Measurements from ENCODE around the gene HSPA12A. TPM values are rescaled to one million over a fixed set of nuclear protein-coding genes. Genes with fewer than 3 reads are reported as not detected.

Gene HSPA12A
- total and polyA plus RNA-seq, 2 donors (not counting 1 experiment from before 2014, with no cell fraction given): 14.4 to 15.7 TPM

GRCh38 chr10:116721547-116722392 lies 20.6 kb downstream of the HSPA12A start:
- peak; percentile 22 to 91 for DNase-seq (ENCODE audit: low read depth in 2 of 2)
- no peaks in the 10 kb centered on the region for H3K9me3 ChIP-seq (ENCODE audit: control insufficient read depth, insufficient read depth, low read depth, low read length)
- peaks cover 1% of the 10 kb centered on the region for H3K36me3 ChIP-seq (ENCODE audit: control insufficient read depth, insufficient read depth, low read length)
- no peak for TF ChIP-seq EZH2 (IDR thresholded peaks at IDR 0.05; ENCODE audit: low read length, missing control alignments)
- no peak for TF ChIP-seq CTCF (conservative IDR thresholded peaks at IDR 0.05 in 1 of 2, IDR thresholded peaks at IDR 0.05 in 1 of 2; ENCODE audit: low read depth in 1 of 2, low read length in 2 of 2)
- no peak overlapping the region for H2AFZ ChIP-seq (ENCODE audit: low read length)
- H3K4me1 ChIP-seq (ENCODE audit: control insufficient read depth, extremely low read depth, insufficient read depth, low read length): no peaks in the 10 kb centered on the region
- no peak overlapping the region for H3K4me2 ChIP-seq (ENCODE audit: extremely low read depth, insufficient read depth, low read length)
- H3K27me3 ChIP-seq (ENCODE audit: control insufficient read depth, insufficient read depth, low read length): no peaks in the 10 kb centered on the region
- no peaks in the 10 kb centered on the region for H4K20me1 ChIP-seq (ENCODE audit: control insufficient read depth, extremely low read depth, insufficient read depth, low read length)
- peaks cover 3% of the 10 kb centered on the region for H3K79me2 ChIP-seq (ENCODE audit: control insufficient read depth, insufficient read depth, low read length)
- no peak overlapping the region for H3K27ac ChIP-seq (ENCODE audit: insufficient read depth, low read length)
- no peak overlapping the region for H3K9ac ChIP-seq (ENCODE audit: insufficient read depth, low read length)
- H3K4me3 ChIP-seq (replicated peaks in 1 of 4; ENCODE audit: control extremely low read depth in 1 of 4, insufficient read depth in 1 of 4, low read depth in 3 of 4, low read length in 4 of 4): no peak overlapping the region

- H3K4me1 ChIP-seq (ENCODE audit: control insufficient read depth, extremely low read depth, insufficient read depth, low read length): no peaks in the 10 kb centered on the region
- H2AFZ ChIP-seq (ENCODE audit: low read length): no peak overlapping the region
- TF ChIP-seq CTCF (conservative IDR thresholded peaks at IDR 0.05 in 1 of 2, IDR thresholded peaks at IDR 0.05 in 1 of 2; ENCODE audit: low read depth in 1 of 2, low read length in 2 of 2) (no peak), EZH2 (IDR thresholded peaks at IDR 0.05; ENCODE audit: low read length, missing control alignments) (no peak)
- H3K36me3 ChIP-seq (ENCODE audit: control insufficient read depth, insufficient read depth, low read length): peaks cover 1% of the 10 kb centered on the region
- no peaks in the 10 kb centered on the region for H3K27me3 ChIP-seq (ENCODE audit: control insufficient read depth, insufficient read depth, low read length)
- peaks cover 3% of the 10 kb centered on the region for H3K79me2 ChIP-seq (ENCODE audit: control insufficient read depth, insufficient read depth, low read length)
- H3K9me3 ChIP-seq (ENCODE audit: control insufficient read depth, insufficient read depth, low read depth, low read length): no peaks in the 10 kb centered on the region
- H3K4me3 ChIP-seq (replicated peaks in 1 of 4; ENCODE audit: control extremely low read depth in 1 of 4, insufficient read depth in 1 of 4, low read depth in 3 of 4, low read length in 4 of 4): no peak overlapping the region
- no peak for DNase-seq (ENCODE audit: low read depth in 2 of 2)
- H3K4me2 ChIP-seq (ENCODE audit: extremely low read depth, insufficient read depth, low read length): no peak overlapping the region
- no peak overlapping the region for H3K9ac ChIP-seq (ENCODE audit: insufficient read depth, low read length)
- no peak overlapping the region for H3K27ac ChIP-seq (ENCODE audit: insufficient read depth, low read length)
- no peaks in the 10 kb centered on the region for H4K20me1 ChIP-seq (ENCODE audit: control insufficient read depth, extremely low read depth, insufficient read depth, low read length)
Observed at GRCh38 chr10:116720668-116721546, 21.5 kb downstream of the HSPA12A start.

GRCh38 chr10:116720241-116720643 lies 22.1 kb downstream of the HSPA12A start:
- TF ChIP-seq EZH2 (IDR thresholded peaks at IDR 0.05; ENCODE audit: low read length, missing control alignments): no peak
- no peak for TF ChIP-seq CTCF (conservative IDR thresholded peaks at IDR 0.05 in 1 of 2, IDR thresholded peaks at IDR 0.05 in 1 of 2; ENCODE audit: low read depth in 1 of 2, low read length in 2 of 2)
- H3K27me3 ChIP-seq (ENCODE audit: control insufficient read depth, insufficient read depth, low read length): no peaks in the 10 kb centered on the region
- no peak overlapping the region for H3K4me2 ChIP-seq (ENCODE audit: extremely low read depth, insufficient read depth, low read length)
- H3K4me1 ChIP-seq (ENCODE audit: control insufficient read depth, extremely low read depth, insufficient read depth, low read length): no peaks in the 10 kb centered on the region
- peaks cover 1% of the 10 kb centered on the region for H3K36me3 ChIP-seq (ENCODE audit: control insufficient read depth, insufficient read depth, low read length)
- H3K79me2 ChIP-seq (ENCODE audit: control insufficient read depth, insufficient read depth, low read length): peaks cover 3% of the 10 kb centered on the region
- H3K9ac ChIP-seq (ENCODE audit: insufficient read depth, low read length): no peak overlapping the region
- H2AFZ ChIP-seq (ENCODE audit: low read length): no peak overlapping the region
- no peak overlapping the region for H3K4me3 ChIP-seq (replicated peaks in 1 of 4; ENCODE audit: control extremely low read depth in 1 of 4, insufficient read depth in 1 of 4, low read depth in 3 of 4, low read length in 4 of 4)
- H4K20me1 ChIP-seq (ENCODE audit: control insufficient read depth, extremely low read depth, insufficient read depth, low read length): no peaks in the 10 kb centered on the region
- no peak overlapping the region for H3K27ac ChIP-seq (ENCODE audit: insufficient read depth, low read length)
- peak in 1 of 2 donors; percentile 30 for DNase-seq (ENCODE audit: low read depth in 2 of 2)
- no peaks in the 10 kb centered on the region for H3K9me3 ChIP-seq (ENCODE audit: control insufficient read depth, insufficient read depth, low read depth, low read length)

Measured in fibroblast of lung (primary cell).